ENCODE data around the gene MSRB3. TPM values are rescaled to one million over a fixed set of nuclear protein-coding genes. Genes with fewer than 3 reads are reported as not detected.
"Not testable (repeated sequence)": the region's sequence is repeated elsewhere in the genome, so short reads cannot be mapped to it uniquely, and the experiment has no call there.

MSRB3 gene
- total RNA-seq, 1 donor: 72.4 TPM

DNA sequence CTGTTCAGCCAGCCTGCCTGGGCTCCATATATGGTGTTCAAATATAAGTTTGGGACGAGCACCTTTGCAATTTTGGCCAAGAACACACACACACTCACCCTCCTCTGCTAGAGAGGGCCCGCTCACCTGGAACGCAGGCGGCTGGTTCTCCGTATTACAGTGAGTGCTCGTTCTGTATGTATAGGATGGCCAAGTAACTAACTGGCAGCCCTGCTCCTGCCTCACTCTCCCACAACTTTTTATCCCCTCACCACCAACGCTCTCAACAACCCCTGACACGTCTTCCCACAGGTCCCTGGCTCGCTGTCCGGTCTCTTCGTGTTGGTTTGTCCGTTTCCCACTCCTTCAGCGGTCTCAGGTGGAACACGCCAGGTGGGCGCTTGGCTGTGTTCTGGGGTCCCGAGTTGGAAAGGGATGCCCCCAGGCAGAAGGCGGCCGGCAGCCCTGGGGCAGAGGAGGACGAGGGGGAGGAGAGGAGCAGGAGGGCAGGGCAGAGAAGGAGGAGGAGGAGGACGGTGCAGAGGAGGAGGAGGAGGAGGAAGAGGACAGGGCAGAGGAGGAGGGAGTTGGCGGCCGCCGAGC lies 398 bp upstream of the MSRB3 start:
- H3K27me3 ChIP-seq (ENCODE audit: insufficient read depth, low read length): no peaks in the 10 kb centered on the region
- H4K20me1 ChIP-seq (ENCODE audit: insufficient read depth, low read length): peaks cover 26% of the 10 kb centered on the region
- no peaks in the 10 kb centered on the region for H3K36me3 ChIP-seq (ENCODE audit: insufficient read depth, low read length)
- DNase-seq (ENCODE audit: insufficient read length, low spot score, missing footprints): no peak
- no peaks in the 10 kb centered on the region for H3K9me3 ChIP-seq (ENCODE audit: low read depth, low read length)
- H3K79me2 ChIP-seq (ENCODE audit: insufficient read depth, low read length): peaks cover 50% of the 10 kb centered on the region
- peak overlapping the region; percentile 93 for H3K4me3 ChIP-seq (ENCODE audit: insufficient read depth, low read length)
- H3K4me2 ChIP-seq (ENCODE audit: insufficient read depth, low read length): peak overlapping the region; percentile 76
- H3K27ac ChIP-seq (ENCODE audit: low read depth, low read length): peak overlapping the region; percentile 82
- peaks cover 34% of the 10 kb centered on the region for H3K4me1 ChIP-seq (ENCODE audit: insufficient read depth, low read length)
- TF ChIP-seq CTCF (IDR thresholded peaks at IDR 0.05; ENCODE audit: extremely low read depth, low read depth, low read length): no peak
- H2AFZ ChIP-seq (ENCODE audit: low read length): peak overlapping the region; percentile 94

- H3K27ac ChIP-seq (ENCODE audit: low read depth, low read length): peak overlapping the region; percentile 82
- no peak for DNase-seq (ENCODE audit: insufficient read length, low spot score, missing footprints)
- H3K36me3 ChIP-seq (ENCODE audit: insufficient read depth, low read length): peaks cover 8% of the 10 kb centered on the region
- H3K4me3 ChIP-seq (ENCODE audit: insufficient read depth, low read length): peak overlapping the region; percentile 93
- peaks cover 39% of the 10 kb centered on the region for H4K20me1 ChIP-seq (ENCODE audit: insufficient read depth, low read length)
- H3K79me2 ChIP-seq (ENCODE audit: insufficient read depth, low read length): peaks cover 65% of the 10 kb centered on the region
- H3K4me2 ChIP-seq (ENCODE audit: insufficient read depth, low read length): peak overlapping the region; percentile 76
- no peaks in the 10 kb centered on the region for H3K27me3 ChIP-seq (ENCODE audit: insufficient read depth, low read length)
- H3K9me3 ChIP-seq (ENCODE audit: low read depth, low read length): no peaks in the 10 kb centered on the region
- no peak for TF ChIP-seq CTCF (IDR thresholded peaks at IDR 0.05; ENCODE audit: extremely low read depth, low read depth, low read length)
- H3K4me1 ChIP-seq (ENCODE audit: insufficient read depth, low read length): peaks cover 34% of the 10 kb centered on the region
- H2AFZ ChIP-seq (ENCODE audit: low read length): peak overlapping the region; percentile 39
Measured at GRCh38 chr12:65279369-65280112, 1.1 kb downstream of the MSRB3 start.

DNA sequence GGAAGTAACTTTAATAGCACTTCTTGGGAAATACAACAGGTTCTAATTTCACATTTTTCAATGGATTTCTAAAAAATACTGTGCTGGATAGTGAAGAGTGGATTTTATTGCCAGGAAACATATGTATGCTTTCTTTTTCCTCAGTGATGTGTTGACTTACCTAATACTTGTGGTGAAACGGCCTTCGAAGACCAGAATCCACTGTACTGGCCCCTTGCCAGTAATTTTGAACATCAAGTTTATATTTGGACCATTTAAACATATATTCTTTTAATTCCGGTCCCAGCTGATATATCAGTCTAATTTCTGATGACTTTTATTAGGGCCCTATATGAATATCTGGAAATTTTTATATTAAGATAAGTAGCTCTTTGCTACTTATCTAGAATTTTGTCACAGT lies 1.8 kb downstream of the MSRB3 start:
- no peak for DNase-seq (ENCODE audit: insufficient read length, low spot score, missing footprints)
- no peak for TF ChIP-seq CTCF (IDR thresholded peaks at IDR 0.05; ENCODE audit: extremely low read depth, low read depth, low read length)
- peaks cover 73% of the 10 kb centered on the region for H3K79me2 ChIP-seq (ENCODE audit: insufficient read depth, low read length)

DNA sequence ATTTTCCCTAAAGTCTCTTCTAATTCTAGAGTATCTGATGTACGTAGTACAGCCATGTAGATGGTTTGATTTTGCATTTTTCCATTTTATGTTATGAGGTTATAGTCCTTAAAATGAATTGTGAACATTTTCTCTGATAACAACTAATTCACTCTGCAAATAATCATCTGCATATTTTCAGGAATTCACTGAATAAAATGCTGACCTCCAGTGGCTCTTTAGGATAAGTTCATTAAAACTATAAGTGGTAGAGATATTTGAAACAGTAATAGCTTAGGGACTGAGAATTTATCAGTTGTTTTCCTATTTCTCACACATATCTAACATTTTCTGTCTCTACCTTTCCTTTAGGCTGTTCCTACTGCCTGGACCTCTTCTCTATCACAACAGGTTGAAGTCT lies 4.4 kb downstream of the MSRB3 start:
- Histone ChIP-seq H2AFZ (ENCODE audit: low read length) (no peak overlapping the region), H3K4me1 (ENCODE audit: insufficient read depth, low read length) (peaks cover 31% of the 10 kb centered on the region), H3K9me3 (ENCODE audit: low read depth, low read length) (no peaks in the 10 kb centered on the region), H3K79me2 (ENCODE audit: insufficient read depth, low read length) (peaks cover 97% of the 10 kb centered on the region), H3K27me3 (ENCODE audit: insufficient read depth, low read length) (no peaks in the 10 kb centered on the region), H3K4me3 (ENCODE audit: insufficient read depth, low read length) (no peak overlapping the region), H3K27ac (ENCODE audit: low read depth, low read length) (no peak overlapping the region), H3K4me2 (ENCODE audit: insufficient read depth, low read length) (no peak overlapping the region), H3K36me3 (ENCODE audit: insufficient read depth, low read length) (peaks cover 14% of the 10 kb centered on the region), H4K20me1 (ENCODE audit: insufficient read depth, low read length) (peaks cover 50% of the 10 kb centered on the region)
- DNase-seq (ENCODE audit: insufficient read length, low spot score, missing footprints): no peak
- TF ChIP-seq CTCF (IDR thresholded peaks at IDR 0.05; ENCODE audit: extremely low read depth, low read depth, low read length): peak; percentile 31

More for the DNA sequence above, 1.8 kb downstream of the MSRB3 start:
- peaks cover 46% of the 10 kb centered on the region for H4K20me1 ChIP-seq (ENCODE audit: insufficient read depth, low read length)
- H3K4me3 ChIP-seq (ENCODE audit: insufficient read depth, low read length): peak overlapping the region; percentile 93
- H3K27me3 ChIP-seq (ENCODE audit: insufficient read depth, low read length): no peaks in the 10 kb centered on the region
- no peak overlapping the region for H2AFZ ChIP-seq (ENCODE audit: low read length)
- H3K4me1 ChIP-seq (ENCODE audit: insufficient read depth, low read length): peaks cover 34% of the 10 kb centered on the region
- peak overlapping the region; percentile 76 for H3K4me2 ChIP-seq (ENCODE audit: insufficient read depth, low read length)
- H3K9me3 ChIP-seq (ENCODE audit: low read depth, low read length): no peaks in the 10 kb centered on the region
- peaks cover 14% of the 10 kb centered on the region for H3K36me3 ChIP-seq (ENCODE audit: insufficient read depth, low read length)
- no peak overlapping the region for H3K27ac ChIP-seq (ENCODE audit: low read depth, low read length)

DNA sequence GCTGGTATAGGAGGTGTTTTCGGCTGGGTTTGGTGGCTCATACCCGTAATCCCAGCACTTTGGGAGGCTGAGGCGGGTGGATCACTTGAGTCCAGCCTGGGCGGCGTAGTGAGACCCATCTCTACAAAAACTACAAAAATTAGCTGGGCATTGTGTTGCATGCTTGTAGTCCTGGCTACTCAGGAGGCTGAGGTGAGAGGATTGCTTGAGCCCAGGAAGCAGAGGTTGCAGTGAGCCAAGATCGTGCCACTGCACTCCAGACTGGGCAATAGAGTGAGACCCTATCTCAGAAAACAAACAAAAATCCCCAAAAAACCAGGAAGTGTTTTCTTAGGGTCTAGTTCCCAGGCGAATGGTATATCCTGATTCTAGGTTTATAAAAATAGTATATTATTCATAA lies 7.0 kb downstream of the MSRB3 start:
- H3K27me3 ChIP-seq (ENCODE audit: insufficient read depth, low read length); H3K4me3 ChIP-seq (ENCODE audit: insufficient read depth, low read length); H3K27ac ChIP-seq (ENCODE audit: low read depth, low read length); DNase-seq (ENCODE audit: insufficient read length, low spot score, missing footprints); H3K4me2 ChIP-seq (ENCODE audit: insufficient read depth, low read length); H2AFZ ChIP-seq (ENCODE audit: low read length); H3K9me3 ChIP-seq (ENCODE audit: low read depth, low read length): not testable (repeated sequence)
- peaks cover 50% of the 10 kb centered on the region for H4K20me1 ChIP-seq (ENCODE audit: insufficient read depth, low read length)
- H3K4me1 ChIP-seq (ENCODE audit: insufficient read depth, low read length): peaks cover 25% of the 10 kb centered on the region
- H3K36me3 ChIP-seq (ENCODE audit: insufficient read depth, low read length): peaks cover 14% of the 10 kb centered on the region
- H3K79me2 ChIP-seq (ENCODE audit: insufficient read depth, low read length): peaks cover 94% of the 10 kb centered on the region
